Measurements from ENCODE around the gene CNNM2. TPM values are rescaled to one million over a fixed set of nuclear protein-coding genes. Genes with fewer than 3 reads are reported as not detected.

Gene CNNM2
- total and polyA plus RNA-seq, 2 donors (not counting 1 experiment from before 2014, with no cell fraction given): 6.6 to 21.6 TPM

DNA sequence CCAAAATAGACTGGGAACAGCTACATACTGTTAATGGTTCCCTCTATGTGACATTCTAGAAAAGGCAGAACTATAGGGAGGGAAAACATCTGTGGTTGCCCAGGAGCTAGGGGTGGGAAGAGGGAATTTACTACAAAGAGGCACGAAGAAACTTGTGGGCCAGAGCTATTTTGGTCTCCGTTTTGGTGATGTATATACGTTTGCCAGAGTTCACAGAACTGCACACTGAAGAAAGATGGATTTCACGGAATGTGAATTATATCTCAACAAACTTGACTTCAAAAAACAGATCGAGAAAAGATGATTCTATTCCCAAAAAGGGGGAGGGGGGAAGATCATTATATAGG lies 49.2 kb upstream of the CNNM2 start:
- Mint-ChIP-seq H3K4me3 (peak overlapping the region; percentile 75), H3K27me3 (peaks cover 33% of the 10 kb centered on the region), H3K9me3 (ENCODE audit: insufficient read depth) (no peaks in the 10 kb centered on the region), H3K27ac (no peak overlapping the region), H3K4me1 (peaks cover 16% of the 10 kb centered on the region)
- ATAC-seq (ENCODE audit: low read depth) (no peak), DNase-seq (no peak)
- Histone ChIP-seq H3K4me2 (replicated peaks; ENCODE audit: low read depth, low read length, poor library complexity, severe bottlenecking) (peak overlapping the region; percentile 59), H3K9me3 (ENCODE audit: control extremely low read depth in 1 of 3, control insufficient read depth in 2 of 3, insufficient read depth in 1 of 3, low read length in 2 of 3) (no peaks in the 10 kb centered on the region), H3K4me1 (ENCODE audit: control insufficient read depth in 2 of 2, insufficient read depth in 2 of 2, low read length in 2 of 2) (peaks cover 7 to 11% of the 10 kb centered on the region in 2 donors), H3K9ac (ENCODE audit: low read length) (peak overlapping the region; percentile 37), H3K79me2 (ENCODE audit: control insufficient read depth, insufficient read depth, low read length) (no peaks in the 10 kb centered on the region), H3K4me3 (ENCODE audit: control extremely low read depth in 1 of 5, extremely low read depth in 1 of 5, insufficient read depth in 1 of 5, low read depth in 2 of 5, low read length in 4 of 5) (no peak overlapping the region), H3K27me3 (replicated peaks in 1 of 4; ENCODE audit: control extremely low read depth in 1 of 4, control insufficient read depth in 3 of 4, insufficient read depth in 4 of 4, low read length in 3 of 4) (peaks cover 0 to 13% (median 5%) of the 10 kb centered on the region in 4 experiments), H4K20me1 (ENCODE audit: control insufficient read depth, insufficient read depth, low read length, poor library complexity, severe bottlenecking) (no peaks in the 10 kb centered on the region), H3K36me3 (replicated peaks in 1 of 2; ENCODE audit: control extremely low read depth in 1 of 2, control insufficient read depth in 1 of 2, extremely low read depth in 1 of 2, insufficient read depth in 2 of 2, low read length in 1 of 2) (peaks cover 5% of the 10 kb centered on the region in 2 experiments), H3K27ac (ENCODE audit: low read length in 2 of 2) (no peak overlapping the region), H2AFZ (ENCODE audit: insufficient read depth, low read depth, low read length, poor library complexity, severe bottlenecking) (no peak overlapping the region)
- WGBS (ENCODE audit: insufficient coverage): 63% methylated on average over 3 of the region's 5 CpGs
- TF ChIP-seq, protein P1, sequence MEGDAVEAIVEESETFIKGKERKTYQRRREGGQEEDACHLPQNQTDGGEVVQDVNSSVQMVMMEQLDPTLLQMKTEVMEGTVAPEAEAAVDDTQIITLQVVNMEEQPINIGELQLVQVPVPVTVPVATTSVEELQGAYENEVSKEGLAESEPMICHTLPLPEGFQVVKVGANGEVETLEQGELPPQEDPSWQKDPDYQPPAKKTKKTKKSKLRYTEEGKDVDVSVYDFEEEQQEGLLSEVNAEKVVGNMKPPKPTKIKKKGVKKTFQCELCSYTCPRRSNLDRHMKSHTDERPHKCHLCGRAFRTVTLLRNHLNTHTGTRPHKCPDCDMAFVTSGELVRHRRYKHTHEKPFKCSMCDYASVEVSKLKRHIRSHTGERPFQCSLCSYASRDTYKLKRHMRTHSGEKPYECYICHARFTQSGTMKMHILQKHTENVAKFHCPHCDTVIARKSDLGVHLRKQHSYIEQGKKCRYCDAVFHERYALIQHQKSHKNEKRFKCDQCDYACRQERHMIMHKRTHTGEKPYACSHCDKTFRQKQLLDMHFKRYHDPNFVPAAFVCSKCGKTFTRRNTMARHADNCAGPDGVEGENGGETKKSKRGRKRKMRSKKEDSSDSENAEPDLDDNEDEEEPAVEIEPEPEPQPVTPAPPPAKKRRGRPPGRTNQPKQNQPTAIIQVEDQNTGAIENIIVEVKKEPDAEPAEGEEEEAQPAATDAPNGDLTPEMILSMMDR (IDR thresholded peaks at IDR 0.05): no peak
- TF ChIP-seq EZH2 (IDR thresholded peaks at IDR 0.05; ENCODE audit: borderline replicate concordance, insufficient read depth, low read depth, low read length, poor library complexity, severe bottlenecking): no peak
- ChIA-PET CTCF (interaction anchor here (1.0 kb wide), 1 partner anchor 49 kb away, joined by 3 read pairs; the partner anchor contains the start of gene CNNM2), POLR2A (interaction anchor here (0.8 kb wide), 1 partner anchor 49 kb away, joined by 3 read pairs; the partner anchor contains the start of gene CNNM2)
- intact Hi-C loops (cut with micrococcal nuclease): no loop called here
